ENCODE results near the gene CAMK1G. TPM values are rescaled to one million over a fixed set of nuclear protein-coding genes. Genes with fewer than 3 reads are reported as not detected.

CAMK1G gene
- total RNA-seq, 1 donor from 2014 or later, result not detected

GRCh38 chr1:209542585-209542984, 40.9 kb upstream of the CAMK1G start:
- Mint-ChIP-seq H3K27me3 (ENCODE audit: unreplicated experiment) (peaks cover 3% of the 10 kb centered on the region), H3K27ac (ENCODE audit: unreplicated experiment) (no peak overlapping the region), H3K4me3 (ENCODE audit: unreplicated experiment) (no peak overlapping the region), H3K9me3 (ENCODE audit: unreplicated experiment) (no peaks in the 10 kb centered on the region), H3K4me1 (ENCODE audit: unreplicated experiment) (peaks cover 15% of the 10 kb centered on the region), H3K36me3 (ENCODE audit: low read depth, unreplicated experiment) (no peaks in the 10 kb centered on the region)
- DNase-seq (ENCODE audit: low spot score), result no peak
- no peak for TF ChIP-seq CTCF (IDR thresholded peaks at IDR 0.05; ENCODE audit: unreplicated experiment)

- peaks cover 15% of the 10 kb centered on the region for H3K4me1 Mint-ChIP-seq (ENCODE audit: unreplicated experiment)
- H3K27me3 Mint-ChIP-seq (ENCODE audit: unreplicated experiment), result peaks cover 3% of the 10 kb centered on the region
- H3K4me3 Mint-ChIP-seq (ENCODE audit: unreplicated experiment), result no peak overlapping the region
- no peaks in the 10 kb centered on the region for H3K9me3 Mint-ChIP-seq (ENCODE audit: unreplicated experiment)
- no peak for TF ChIP-seq CTCF (IDR thresholded peaks at IDR 0.05; ENCODE audit: unreplicated experiment)
- no peak for DNase-seq (ENCODE audit: low spot score)
- H3K27ac Mint-ChIP-seq (ENCODE audit: unreplicated experiment), result no peak overlapping the region
- no peaks in the 10 kb centered on the region for H3K36me3 Mint-ChIP-seq (ENCODE audit: low read depth, unreplicated experiment)
These were observed 39.4 kb upstream of the CAMK1G start for GRCh38 chr1:209544098-209544497.

GRCh38 chr1:209545423-209545822, 38.1 kb upstream of the CAMK1G start:
- Mint-ChIP-seq H3K27me3 (ENCODE audit: unreplicated experiment) (peaks cover 3% of the 10 kb centered on the region), H3K36me3 (ENCODE audit: low read depth, unreplicated experiment) (no peaks in the 10 kb centered on the region), H3K9me3 (ENCODE audit: unreplicated experiment) (no peaks in the 10 kb centered on the region), H3K4me3 (ENCODE audit: unreplicated experiment) (no peak overlapping the region), H3K27ac (ENCODE audit: unreplicated experiment) (no peak overlapping the region), H3K4me1 (ENCODE audit: unreplicated experiment) (peaks cover 17% of the 10 kb centered on the region)
- DNase-seq (ENCODE audit: low spot score), result no peak
- TF ChIP-seq CTCF (IDR thresholded peaks at IDR 0.05; ENCODE audit: unreplicated experiment), result no peak

GRCh38 chr1:209546390-209547085, 37.0 kb upstream of the CAMK1G start:
- peaks cover 17% of the 10 kb centered on the region for H3K4me1 Mint-ChIP-seq (ENCODE audit: unreplicated experiment)

More at GRCh38 chr1:209546390-209547085, 37.0 kb upstream of the CAMK1G start:
- no peak for TF ChIP-seq CTCF (IDR thresholded peaks at IDR 0.05; ENCODE audit: unreplicated experiment)
- Mint-ChIP-seq H3K27ac (ENCODE audit: unreplicated experiment) (no peak overlapping the region), H3K9me3 (ENCODE audit: unreplicated experiment) (no peaks in the 10 kb centered on the region), H3K36me3 (ENCODE audit: low read depth, unreplicated experiment) (no peaks in the 10 kb centered on the region), H3K27me3 (ENCODE audit: unreplicated experiment) (peaks cover 2% of the 10 kb centered on the region), H3K4me3 (ENCODE audit: unreplicated experiment) (no peak overlapping the region)
- no peak for DNase-seq (ENCODE audit: low spot score)
